Activated CD4-positive, alpha-beta T cell treated with anti-CD3 and anti-CD28 coated beads for 1 hour (primary cell): ENCODE data around the gene TUSC1.
"Not testable (repeated sequence)": the region's sequence is repeated elsewhere in the genome, so short reads cannot be mapped to it uniquely, and the experiment has no call there.

Experiments
- DNase-seq: peaks from one replicate; pipeline ENCODE4 v3.0.0-alpha.2; 2020

TUSC1 gene

GRCh38 chr9:25678147-25678666 lies at the start of gene TUSC1:
Gene TUSC1, minus strand, starts transcription at chr9:25678444. Its CDS starts 132 bp downstream, at chr9:25678312.
- DNase-seq, result no peak

GRCh38 chr9:25726871-25727410 lies 48.7 kb upstream of the TUSC1 start:
- no peak for DNase-seq

- DNase-seq, result no peak
Measured at GRCh38 chr9:25724424-25724823, 46.2 kb upstream of the TUSC1 start.

- no peak for DNase-seq
Measured at GRCh38 chr9:25716220-25716872, 38.1 kb upstream of the TUSC1 start.

- no peak for DNase-seq
Measured at GRCh38 chr9:25709941-25710340, 31.7 kb upstream of the TUSC1 start.

- no peak for DNase-seq
Measured at GRCh38 chr9:25704800-25705199, 26.6 kb upstream of the TUSC1 start.

- no peak for DNase-seq
Measured at GRCh38 chr9:25703701-25704357, 25.6 kb upstream of the TUSC1 start.

- DNase-seq, result no peak
Measured at GRCh38 chr9:25702536-25702935, 24.3 kb upstream of the TUSC1 start.

- not testable (repeated sequence) for DNase-seq
Measured at GRCh38 chr9:25700899-25701298, 22.7 kb upstream of the TUSC1 start.

- DNase-seq, result no peak
Measured at GRCh38 chr9:25700430-25700829, 22.2 kb upstream of the TUSC1 start.

GRCh38 chr9:25691786-25692185 lies 13.5 kb upstream of the TUSC1 start:
- DNase-seq, result no peak

- no peak for DNase-seq
Measured at GRCh38 chr9:25684321-25684720, 6.1 kb upstream of the TUSC1 start.

GRCh38 chr9:25681266-25681665 lies 3.0 kb upstream of the TUSC1 start:
- no peak for DNase-seq

- DNase-seq, result no peak
Measured at GRCh38 chr9:25678846-25679360, 659 bp upstream of the TUSC1 start.

GRCh38 chr9:25677301-25678146 lies 720 bp downstream of the TUSC1 start:
- no peak for DNase-seq

- not testable (repeated sequence) for DNase-seq
Measured at GRCh38 chr9:25675858-25676257, 2.4 kb downstream of the TUSC1 start.

- no peak for DNase-seq
Measured at GRCh38 chr9:25658571-25658970, 19.7 kb downstream of the TUSC1 start.

GRCh38 chr9:25654417-25654816 lies 23.8 kb downstream of the TUSC1 start:
- no peak for DNase-seq

- no peak for DNase-seq
Measured at GRCh38 chr9:25648116-25648515, 30.1 kb downstream of the TUSC1 start.

GRCh38 chr9:25636026-25636425 lies 42.2 kb downstream of the TUSC1 start:
- DNase-seq, result no peak

- DNase-seq, result no peak
Measured at GRCh38 chr9:25629231-25629630, 49.0 kb downstream of the TUSC1 start.
